Smooth muscle cell (in vitro differentiated cells): ENCODE results near the gene LMBR1. TPM values are rescaled to one million over a fixed set of nuclear protein-coding genes. Genes with fewer than 3 reads are reported as not detected.

Experiments
- DNase-seq: peaks from one replicate; lab custom pipeline; 2025; ENCODE audit not compliant: unreplicated experiment; lab: John Stamatoyannopoulos, UW
- H2AFZ ChIP-seq: fragments of 200-600 bp; sonication (generic); 2 replicates; pipeline ENCODE4 v1.6.0; 2016; ENCODE audit warnings: antibody characterized with exemption, low read depth, mild to moderate bottlenecking
- H3F3A ChIP-seq: fragments of 200-600 bp; sonication (generic); 2 replicates; pipeline ENCODE4 v1.6.0; 2017; ENCODE audit warnings: antibody characterized with exemption, low read depth
- H3K27ac ChIP-seq: fragments of 200-600 bp; sonication (generic); 2 replicates; pipeline ENCODE4 v1.5.1; 2016; ENCODE audit warnings: low read depth, mild to moderate bottlenecking
- H3K27me3 ChIP-seq: fragments of 200-600 bp; sonication (generic); 2 replicates; pipeline ENCODE4 v1.6.1; 2016; ENCODE audit warnings: low read depth, mild to moderate bottlenecking
- H3K36me3 ChIP-seq: fragments of 200-600 bp; sonication (generic); 2 replicates; pipeline ENCODE4 v1.5.1; 2016; ENCODE audit warnings: low read depth
- H3K4me1 ChIP-seq: fragments of 200-600 bp; sonication (generic); 2 replicates; pipeline ENCODE4 v1.5.1; 2016; ENCODE audit warnings: low read depth
- H3K4me2 ChIP-seq: fragments of 200-600 bp; sonication (generic); 2 replicates; pipeline ENCODE4 v1.6.0; 2016; ENCODE audit warnings: mild to moderate bottlenecking
- H3K4me3 ChIP-seq: fragments of 200-600 bp; sonication (generic); 2 replicates; pipeline ENCODE4 v1.5.1; 2016; ENCODE audit warnings: mild to moderate bottlenecking
- H3K79me2 ChIP-seq: fragments of 200-600 bp; sonication (generic); 2 replicates; pipeline ENCODE4 v1.6.0; 2016; ENCODE audit warnings: low read depth, mild to moderate bottlenecking
- H3K9ac ChIP-seq: fragments of 200-600 bp; sonication (generic); 2 replicates; pipeline ENCODE4 v1.6.0; 2016; ENCODE audit warnings: low read depth
- H3K9me3 ChIP-seq: fragments of 200-600 bp; sonication (generic); replicated peaks from 2 replicates; pipeline ENCODE4 v1.5.1; 2016; ENCODE audit warnings: low read depth
- H4K20me1 ChIP-seq: fragments of 200-600 bp; sonication (generic); 2 replicates; pipeline ENCODE4 v1.6.0; 2016; ENCODE audit warnings: low read depth
- WGBS: methylation state at CpG from one replicate; pipeline ENCODE4 v1.1.7; 2016; ENCODE audit warnings: low lambda C conversion rate; 5-methylcytosine and 5-hydroxymethylcytosine counted together
- polyA plus RNA-seq: library from polyadenylated mRNA; unstranded; fragments of >200 nt; fragmentation: Nextera tagmentation; extraction: Ambion mirVana; gene quantifications from 2 replicates; pipeline ENCODE4 v1.2.1, GENCODE V29; 2016
- total RNA-seq: library from RNA; depleted of rRNA; stranded (reverse); fragments of >200 nt; gene quantifications from 2 replicates; pipeline ENCODE4 v1.2.3, GENCODE V29; 2014
- TF ChIP-seq, protein P1 (sequence below): fragments of 200-600 bp; sonication (generic); IDR thresholded peaks from 2 replicates; pipeline ENCODE4 v1.5.1; 2017; ENCODE audit warnings: borderline replicate concordance, mild to moderate bottlenecking, antibody characterized with exemption; ENCODE audit not compliant: insufficient read depth, poor library complexity, severe bottlenecking

The LMBR1 gene
- total and polyA plus RNA-seq, 2 experiments from 2014 or later = 9.7 to 30.3 TPM

DNA sequence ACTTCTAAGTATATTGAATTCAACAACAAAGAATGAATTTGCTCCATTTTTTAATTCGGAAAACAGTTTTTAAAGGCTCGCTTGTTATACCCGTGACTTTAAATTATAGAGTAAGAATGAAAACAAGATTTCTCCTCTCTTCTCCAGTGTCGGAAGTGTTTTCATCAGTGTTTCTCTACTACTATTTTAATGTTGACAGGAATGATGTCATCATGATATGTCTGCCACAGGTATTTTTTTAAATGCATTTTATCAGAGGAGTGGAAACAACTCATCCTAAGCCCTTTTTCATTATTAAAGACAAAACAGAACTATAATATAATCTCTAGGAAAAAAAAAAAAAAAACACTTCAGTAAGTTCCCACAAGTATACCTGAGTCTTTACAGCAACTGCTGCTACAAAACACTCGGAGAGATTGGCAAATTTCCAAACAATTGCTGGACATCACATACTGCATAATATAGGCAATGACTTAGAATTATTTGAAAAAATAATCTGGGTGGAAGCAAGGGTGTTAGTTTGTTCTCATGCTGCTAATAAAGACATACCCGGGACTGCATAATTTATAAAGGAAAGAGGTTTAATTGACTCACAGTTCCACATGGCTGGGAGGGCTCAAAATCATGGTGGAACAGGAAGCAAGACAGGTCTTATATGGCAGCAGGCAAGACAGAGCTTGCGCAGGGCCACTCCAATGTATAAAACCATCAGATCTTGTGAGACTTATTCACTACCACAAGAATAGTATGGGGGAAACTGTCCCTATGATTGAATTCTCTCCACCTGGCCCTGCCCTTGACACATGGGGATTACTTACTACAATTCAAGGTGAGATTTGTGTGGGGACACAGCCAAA lies 257.2 kb downstream of the LMBR1 start:
- Histone ChIP-seq H3K4me3 (no peak overlapping the region), H3F3A (no peaks in the 10 kb centered on the region), H3K27ac (no peak overlapping the region), H3K9me3 (no peaks in the 10 kb centered on the region), H3K36me3 (no peaks in the 10 kb centered on the region), H4K20me1 (no peaks in the 10 kb centered on the region), H3K4me1 (no peaks in the 10 kb centered on the region), H3K27me3 (no peaks in the 10 kb centered on the region), H3K4me2 (no peak overlapping the region), H3K79me2 (peaks cover 10% of the 10 kb centered on the region), H3K9ac (no peak overlapping the region), H2AFZ (no peak overlapping the region)
- WGBS = 96% methylated on average over 7 of the region's 7 CpGs
- TF ChIP-seq, protein P1, sequence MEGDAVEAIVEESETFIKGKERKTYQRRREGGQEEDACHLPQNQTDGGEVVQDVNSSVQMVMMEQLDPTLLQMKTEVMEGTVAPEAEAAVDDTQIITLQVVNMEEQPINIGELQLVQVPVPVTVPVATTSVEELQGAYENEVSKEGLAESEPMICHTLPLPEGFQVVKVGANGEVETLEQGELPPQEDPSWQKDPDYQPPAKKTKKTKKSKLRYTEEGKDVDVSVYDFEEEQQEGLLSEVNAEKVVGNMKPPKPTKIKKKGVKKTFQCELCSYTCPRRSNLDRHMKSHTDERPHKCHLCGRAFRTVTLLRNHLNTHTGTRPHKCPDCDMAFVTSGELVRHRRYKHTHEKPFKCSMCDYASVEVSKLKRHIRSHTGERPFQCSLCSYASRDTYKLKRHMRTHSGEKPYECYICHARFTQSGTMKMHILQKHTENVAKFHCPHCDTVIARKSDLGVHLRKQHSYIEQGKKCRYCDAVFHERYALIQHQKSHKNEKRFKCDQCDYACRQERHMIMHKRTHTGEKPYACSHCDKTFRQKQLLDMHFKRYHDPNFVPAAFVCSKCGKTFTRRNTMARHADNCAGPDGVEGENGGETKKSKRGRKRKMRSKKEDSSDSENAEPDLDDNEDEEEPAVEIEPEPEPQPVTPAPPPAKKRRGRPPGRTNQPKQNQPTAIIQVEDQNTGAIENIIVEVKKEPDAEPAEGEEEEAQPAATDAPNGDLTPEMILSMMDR = no peak
- DNase-seq = no peak

DNA sequence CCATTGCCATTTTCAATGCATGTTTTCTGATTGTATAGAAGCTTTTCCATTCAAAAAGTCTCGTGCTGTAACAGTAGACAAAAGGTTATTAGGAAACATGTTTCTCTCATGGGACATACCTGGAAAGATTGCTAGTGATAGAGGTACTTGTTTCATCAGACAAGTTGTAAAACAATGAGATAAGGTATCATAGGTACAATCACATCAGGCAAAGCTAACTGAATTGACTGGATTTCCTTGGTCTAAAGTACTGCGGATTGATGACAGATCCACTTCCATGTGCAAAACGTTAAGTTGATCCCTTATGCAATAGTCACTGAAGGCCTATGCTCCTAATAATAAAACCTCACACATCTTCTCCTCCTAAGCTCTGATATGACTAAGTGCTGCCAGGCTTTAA lies 258.9 kb downstream of the LMBR1 start:
- H3K79me2 ChIP-seq = peaks cover 10% of the 10 kb centered on the region
- DNase-seq = no peak
- no peaks in the 10 kb centered on the region for H3F3A ChIP-seq
- H3K36me3 ChIP-seq = no peaks in the 10 kb centered on the region
- TF ChIP-seq, protein P1 = no peak
- H3K27ac ChIP-seq = no peak overlapping the region
- no peak overlapping the region for H2AFZ ChIP-seq
- no peak overlapping the region for H3K4me3 ChIP-seq
- no peaks in the 10 kb centered on the region for H4K20me1 ChIP-seq
- no peaks in the 10 kb centered on the region for H3K4me1 ChIP-seq
- H3K9me3 ChIP-seq = no peaks in the 10 kb centered on the region
- H3K4me2 ChIP-seq = no peak overlapping the region
- no peaks in the 10 kb centered on the region for H3K27me3 ChIP-seq
- WGBS = 89% methylated on average over 3 of the region's 3 CpGs
- no peak overlapping the region for H3K9ac ChIP-seq

DNA sequence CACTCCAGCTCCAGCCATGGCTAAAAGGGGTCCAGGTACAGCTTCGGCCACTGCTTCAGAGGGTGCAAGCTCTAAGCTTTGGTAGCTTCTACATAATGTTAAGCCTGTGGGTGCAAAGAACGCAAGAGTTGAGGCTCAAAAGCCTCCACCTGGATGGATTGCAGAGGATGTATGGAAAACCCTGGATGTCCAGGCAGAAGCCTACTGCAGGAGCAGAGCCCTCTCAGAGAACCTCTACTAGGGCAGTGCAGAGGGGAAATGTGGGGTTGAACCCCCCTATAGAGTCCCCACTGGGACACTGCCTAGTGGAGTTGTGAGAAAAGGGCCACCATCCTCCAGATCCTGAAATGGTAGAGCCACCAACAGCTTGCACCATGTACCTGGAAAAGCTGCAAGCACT lies 263.1 kb downstream of the LMBR1 start:
- no peaks in the 10 kb centered on the region for H3K27me3 ChIP-seq

More for the DNA sequence above, 263.1 kb downstream of the LMBR1 start:
- H3K36me3 ChIP-seq = no peaks in the 10 kb centered on the region
- no peak overlapping the region for H3K4me2 ChIP-seq
- no peak overlapping the region for H3K9ac ChIP-seq
- no peaks in the 10 kb centered on the region for H3K9me3 ChIP-seq
- H4K20me1 ChIP-seq = no peaks in the 10 kb centered on the region
- H3K79me2 ChIP-seq = no peaks in the 10 kb centered on the region
- 94% methylated on average over 2 of the region's 2 CpGs for WGBS
- DNase-seq = no peak
- H3K4me1 ChIP-seq = no peaks in the 10 kb centered on the region
- TF ChIP-seq, protein P1 = no peak
- H3K27ac ChIP-seq = no peak overlapping the region
- no peak overlapping the region for H2AFZ ChIP-seq
- H3K4me3 ChIP-seq = no peak overlapping the region
- no peaks in the 10 kb centered on the region for H3F3A ChIP-seq
